ENCODE measurements around the gene MARK3.

Gene MARK3

DNA sequence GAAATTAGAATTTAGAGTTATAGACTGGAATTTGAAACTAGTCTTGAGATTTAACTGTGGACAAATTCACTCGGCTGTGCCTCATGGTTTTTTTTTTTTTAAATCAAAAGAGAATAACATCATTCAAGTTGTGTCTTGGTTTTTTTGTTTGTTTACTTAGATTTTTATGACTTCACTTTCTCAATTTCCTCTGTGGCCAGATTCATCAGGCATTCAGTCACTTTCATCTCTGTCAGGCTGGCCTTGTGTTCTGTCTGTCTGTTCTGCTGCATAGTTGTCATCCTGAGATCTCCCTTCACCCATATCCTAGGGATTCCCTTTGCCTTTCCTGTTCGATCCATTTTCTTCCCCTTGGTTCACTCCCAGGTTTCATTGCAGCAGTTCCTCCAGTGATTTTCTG, 10.0 kb downstream of the MARK3 start:
- DNase-seq (ENCODE audit: low spot score) = peak; percentile 5

DNA sequence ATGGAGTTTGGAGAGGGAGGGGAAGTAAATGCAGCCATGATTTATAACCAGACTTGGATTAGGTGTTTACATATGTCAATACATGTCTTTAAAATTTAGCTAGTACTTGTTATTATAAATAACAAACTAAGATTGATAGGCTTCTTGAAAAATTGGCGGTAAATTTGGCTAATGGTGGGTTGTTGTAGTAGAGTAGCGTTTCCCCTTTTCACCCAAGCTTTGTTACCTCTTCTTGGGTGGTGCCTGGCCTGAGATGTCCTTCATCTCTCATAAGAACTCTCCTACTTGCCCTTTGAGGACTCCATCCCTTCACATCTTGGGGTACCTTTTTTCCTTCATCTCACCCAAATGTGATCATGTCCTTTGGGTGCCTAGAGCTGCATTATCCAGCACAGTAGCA, 11.2 kb downstream of the MARK3 start:
- DNase-seq (ENCODE audit: low spot score) = no peak

DNA sequence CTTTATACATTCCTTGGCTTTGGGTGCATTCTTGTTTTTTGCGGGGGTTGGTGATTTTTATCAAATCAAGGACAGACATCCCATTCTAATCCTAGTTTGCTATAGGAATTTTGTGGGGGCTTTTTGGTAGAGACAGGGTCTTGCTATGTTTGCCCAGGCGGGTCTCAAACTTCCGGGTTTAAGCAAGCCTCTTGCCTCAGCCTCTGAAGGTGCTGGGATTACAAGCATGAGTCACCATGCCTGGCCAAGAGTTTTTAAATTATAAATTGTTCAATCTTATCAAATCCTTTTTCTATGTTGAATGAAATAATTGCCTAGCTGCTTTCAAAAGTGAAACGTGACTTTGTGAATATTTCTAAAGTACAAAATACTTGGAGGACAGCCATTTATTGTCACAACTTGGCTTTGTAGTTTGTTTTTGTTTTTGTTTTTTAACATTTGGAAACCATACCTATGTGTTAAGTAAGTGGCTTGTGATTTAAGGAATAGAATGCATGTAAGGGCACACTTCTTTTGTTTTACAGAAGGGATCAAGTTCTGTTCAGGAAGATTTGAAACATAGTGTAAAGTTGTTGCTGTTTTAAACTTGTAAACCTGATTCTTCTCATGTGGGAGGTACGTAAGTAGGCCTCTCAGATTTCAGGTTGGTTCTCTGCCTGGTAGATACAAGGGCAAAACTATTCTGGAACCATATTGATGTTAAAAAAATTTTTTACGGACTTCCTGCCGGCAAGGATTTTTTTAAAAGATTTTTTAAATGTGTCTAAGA, 13.4 kb downstream of the MARK3 start:
- DNase-seq (ENCODE audit: low spot score) = no peak

DNA sequence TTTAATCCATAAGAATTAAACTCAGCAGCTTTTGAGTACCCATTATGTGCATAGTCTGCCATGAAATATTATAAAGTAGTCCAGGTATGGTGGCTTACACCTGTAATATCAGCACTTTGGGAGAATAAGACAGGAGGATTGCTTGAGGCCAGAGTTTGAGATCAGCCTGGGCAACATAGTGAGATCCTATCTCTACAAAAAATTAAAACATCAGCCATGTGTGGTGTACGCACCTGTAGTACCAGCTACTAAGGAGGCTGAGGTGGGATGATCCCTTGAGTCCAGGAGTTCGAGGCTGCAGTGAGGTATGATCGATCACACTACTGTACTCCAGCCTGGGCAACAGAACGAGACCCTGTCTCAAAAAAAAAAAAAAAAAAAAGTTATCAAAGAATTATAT, 15.3 kb downstream of the MARK3 start:
- no peak for DNase-seq (ENCODE audit: low spot score)

DNA sequence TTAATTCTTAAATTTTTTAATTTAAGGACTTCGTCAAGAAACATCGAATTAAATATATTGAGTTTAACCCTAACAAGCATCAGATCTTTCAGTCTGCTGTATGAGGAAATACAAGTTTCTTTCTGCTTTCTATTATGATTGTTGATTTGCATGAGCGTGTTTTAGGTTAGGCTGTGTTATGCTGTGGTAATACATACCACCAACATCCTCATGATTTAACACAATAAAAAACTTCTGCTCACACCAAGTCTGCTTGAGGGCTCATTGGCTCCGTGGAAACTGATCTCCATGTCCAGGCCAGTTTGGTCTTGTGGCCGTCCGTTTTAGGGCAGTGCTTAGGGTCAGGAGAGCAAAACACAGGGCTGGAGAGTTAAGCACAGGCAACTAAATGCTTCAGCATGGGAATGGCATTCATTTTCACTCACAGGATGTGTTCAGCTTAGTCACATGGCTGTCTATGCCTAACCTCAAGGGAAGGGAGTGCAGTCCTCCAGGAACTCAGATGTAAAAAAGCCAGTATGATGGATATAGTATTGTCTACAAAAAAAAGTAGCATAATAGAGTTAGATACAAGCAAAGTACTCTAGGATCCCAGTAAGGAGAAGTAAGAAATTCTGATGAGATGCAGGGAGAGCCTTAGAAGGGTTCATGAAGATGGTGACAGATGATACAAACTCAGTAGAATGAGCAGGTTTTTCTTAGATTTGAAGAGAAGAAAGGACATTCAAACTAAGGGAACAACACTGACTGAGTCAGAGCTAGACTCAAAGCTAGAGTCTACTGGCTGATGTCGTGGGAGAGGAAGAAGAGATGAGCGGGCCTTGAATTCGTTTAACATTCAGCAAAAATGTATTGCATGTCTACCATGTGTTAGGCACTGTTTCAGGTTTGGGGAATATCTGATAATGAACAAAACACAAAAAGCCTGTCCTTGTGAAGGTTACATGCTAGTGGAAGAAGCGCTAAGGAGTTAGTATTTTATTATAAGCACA, 16.3 kb downstream of the MARK3 start:
- DNase-seq (ENCODE audit: low spot score) = peak; percentile 9

DNA sequence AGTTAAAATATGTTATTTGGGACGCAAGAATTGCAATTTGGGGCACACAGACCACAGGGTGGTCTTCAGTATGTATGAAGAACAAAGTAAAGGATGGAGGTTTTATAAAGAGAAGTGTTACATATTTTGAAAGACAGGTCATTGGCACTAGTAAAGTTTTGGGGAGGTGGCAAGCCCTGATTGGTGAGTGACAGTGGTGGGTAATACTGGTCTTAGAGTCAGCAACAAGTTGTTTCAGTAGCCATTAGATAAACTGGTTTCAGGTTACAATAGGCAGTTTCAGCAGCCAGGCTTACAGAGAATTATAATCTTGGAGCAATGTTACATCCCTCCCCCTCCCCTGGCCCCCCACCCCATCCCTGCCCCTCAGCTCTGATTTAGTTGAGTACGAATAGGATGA, 17.5 kb downstream of the MARK3 start:
- no peak for DNase-seq (ENCODE audit: low spot score)

DNA sequence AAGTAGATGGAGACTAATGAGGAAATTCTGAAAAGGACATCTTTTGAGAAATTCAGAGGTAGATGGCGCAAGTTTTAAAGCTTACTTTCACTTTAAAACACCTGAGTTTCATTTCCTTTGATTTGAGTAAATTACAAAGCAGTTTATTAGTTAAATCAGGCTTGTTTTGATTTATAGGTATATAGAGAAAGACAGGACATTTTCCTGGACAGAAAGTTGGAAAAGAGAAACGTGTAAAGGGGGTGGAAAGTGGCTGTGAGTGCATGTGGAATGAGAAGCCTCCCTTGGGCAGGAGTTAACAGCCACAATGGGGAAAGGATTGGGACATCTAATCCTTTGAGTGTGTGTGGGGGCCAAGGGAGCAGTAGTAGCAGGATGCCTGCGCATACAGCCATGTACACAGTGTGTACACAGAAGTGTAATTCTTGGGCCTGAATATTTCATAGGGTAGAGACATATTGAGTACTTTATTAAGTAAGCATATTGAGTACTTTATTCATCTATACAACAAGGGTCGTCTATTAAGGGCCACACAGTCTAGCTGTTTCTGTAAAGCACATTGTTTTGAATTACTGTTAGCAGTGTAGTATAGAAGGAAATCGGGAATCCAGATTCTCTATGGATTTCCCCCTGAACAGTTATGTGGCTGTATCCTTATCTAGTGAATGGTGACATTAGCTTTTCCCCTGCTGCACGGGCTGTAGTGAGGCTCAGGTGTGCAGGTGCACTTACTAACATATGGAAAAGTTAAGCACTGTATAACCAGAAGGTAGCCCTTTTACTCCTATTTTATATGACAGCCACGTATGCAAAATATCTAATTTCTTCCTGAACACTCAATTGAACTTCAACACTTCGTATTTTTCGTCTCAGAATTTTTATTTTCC, 19.1 kb downstream of the MARK3 start:
- DNase-seq (ENCODE audit: low spot score) = no peak

DNA sequence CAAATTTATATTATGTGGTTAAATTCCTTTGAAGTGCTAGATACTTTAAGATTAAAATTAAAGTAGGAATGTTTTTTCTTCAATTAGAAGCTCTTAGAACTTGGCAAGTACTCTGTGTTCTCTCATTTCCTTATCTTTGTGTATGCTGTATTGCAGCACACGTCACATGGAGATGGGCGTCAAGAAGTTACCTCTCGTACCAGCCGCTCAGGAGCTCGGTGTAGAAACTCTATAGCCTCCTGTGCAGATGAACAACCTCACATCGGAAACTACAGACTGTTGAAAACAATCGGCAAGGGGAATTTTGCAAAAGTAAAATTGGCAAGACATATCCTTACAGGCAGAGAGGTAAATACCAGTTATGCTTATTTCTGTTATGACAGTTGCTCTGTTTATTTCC, 19.7 kb downstream of the MARK3 start:
- no peak for DNase-seq (ENCODE audit: low spot score)

DNA sequence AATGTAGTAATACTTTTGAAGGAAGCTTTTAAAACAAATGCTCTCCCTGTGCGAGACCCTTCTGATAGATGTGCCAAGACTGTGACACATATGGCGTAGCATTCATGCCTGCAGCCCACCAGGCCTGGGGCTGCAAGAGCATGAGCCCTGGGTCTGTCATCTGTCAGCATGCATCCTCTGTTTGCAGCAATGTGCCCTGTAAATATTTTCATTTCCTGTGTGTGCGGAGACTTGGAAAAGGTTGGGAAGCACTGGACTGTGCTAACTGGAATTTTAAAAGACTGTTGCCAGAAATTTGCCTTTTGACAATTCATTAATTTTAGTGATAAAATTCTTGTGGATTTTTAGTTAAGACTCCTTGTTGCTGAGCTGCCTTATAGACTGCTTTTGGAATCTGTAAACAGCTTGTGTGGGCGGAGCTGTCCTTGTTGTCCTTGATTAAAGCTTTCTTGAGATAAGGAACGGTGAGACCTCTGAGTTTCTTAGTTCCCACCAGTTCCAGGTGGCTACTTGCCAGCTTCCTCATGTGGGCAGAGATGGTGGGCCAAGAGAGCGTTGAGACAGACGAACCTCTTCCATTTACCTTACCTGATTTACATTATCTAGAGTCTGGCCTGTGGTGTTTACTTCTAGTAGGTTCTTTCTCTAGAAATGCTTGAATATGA, 23.4 kb downstream of the MARK3 start:
- DNase-seq (ENCODE audit: low spot score) = no peak

DNA sequence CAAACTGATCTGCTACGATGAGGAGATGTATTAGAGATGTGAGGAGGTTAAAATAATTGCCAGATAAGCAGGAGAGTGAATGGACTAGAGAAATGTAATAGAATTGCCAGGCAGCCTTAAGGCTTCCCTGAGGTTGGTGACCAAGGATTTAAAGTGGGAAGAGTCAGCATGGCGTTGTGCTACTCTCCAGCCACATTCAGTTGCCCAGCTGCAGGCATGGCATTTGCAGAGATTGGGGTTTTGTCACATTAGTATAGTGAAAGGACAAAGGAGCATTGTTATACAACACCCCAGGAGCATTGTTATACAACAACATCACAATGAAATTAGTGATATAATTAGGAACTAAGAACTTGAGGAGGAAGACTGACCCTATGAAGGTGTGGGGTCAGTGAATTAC, 31.7 kb downstream of the MARK3 start:
- no peak for DNase-seq (ENCODE audit: low spot score)

DNA sequence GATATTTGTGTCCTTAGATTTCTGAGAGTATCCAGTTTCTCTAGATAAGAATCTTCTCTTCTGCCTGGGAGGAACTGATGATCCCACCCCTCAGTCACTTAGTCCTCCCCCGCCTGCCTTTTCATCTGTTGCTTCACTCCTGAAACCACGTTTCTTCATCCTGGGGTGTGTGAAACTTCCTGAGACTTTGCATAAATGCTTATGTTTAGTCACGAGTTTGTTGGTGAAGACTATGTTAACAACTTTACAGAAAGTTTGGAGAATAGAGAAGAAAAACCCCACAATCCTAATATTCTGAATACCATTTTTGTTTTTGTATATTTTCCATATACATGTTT, 33.2 kb downstream of the MARK3 start:
- no peak for DNase-seq (ENCODE audit: low spot score)

DNA sequence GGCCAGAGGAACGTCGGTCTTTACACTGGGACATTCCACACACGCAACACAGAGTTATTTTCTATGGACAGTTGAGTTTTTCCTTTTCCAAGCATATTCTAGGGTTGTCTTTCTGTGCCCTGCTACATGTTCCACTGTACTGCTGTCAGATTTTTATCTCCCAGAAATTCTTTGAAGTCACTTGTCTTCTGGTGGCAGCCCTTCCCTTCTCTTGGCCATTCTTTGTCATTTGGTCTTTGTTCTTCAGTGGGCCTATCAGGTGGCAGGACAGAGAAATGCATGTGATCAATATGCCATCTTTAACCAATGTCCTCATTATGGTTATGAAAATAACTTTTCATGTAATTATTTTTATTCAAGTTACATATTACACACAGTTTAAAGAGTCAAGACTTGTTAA, 36.3 kb downstream of the MARK3 start:
- DNase-seq (ENCODE audit: low spot score) = no peak

DNA sequence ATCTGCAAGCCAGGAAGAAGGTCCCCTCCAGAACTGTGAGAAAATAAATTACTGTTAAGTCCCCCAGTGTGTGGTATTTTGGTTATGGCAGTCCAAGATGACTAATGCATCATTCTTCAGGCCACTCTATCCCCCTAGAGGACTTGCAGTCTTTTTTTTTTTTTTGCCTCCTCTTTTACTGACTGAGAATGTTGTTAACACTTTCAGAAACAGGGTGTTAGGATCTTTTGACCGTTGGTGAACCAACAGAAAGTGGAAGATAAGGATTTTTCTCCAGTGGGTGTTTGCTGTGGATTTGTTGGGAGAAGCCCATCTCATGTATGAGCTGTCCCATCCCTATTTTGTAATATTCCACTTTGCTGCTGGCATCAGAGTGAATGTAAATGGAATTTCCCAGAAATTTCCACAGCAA, 37.8 kb downstream of the MARK3 start:
- DNase-seq (ENCODE audit: low spot score) = no peak

DNA sequence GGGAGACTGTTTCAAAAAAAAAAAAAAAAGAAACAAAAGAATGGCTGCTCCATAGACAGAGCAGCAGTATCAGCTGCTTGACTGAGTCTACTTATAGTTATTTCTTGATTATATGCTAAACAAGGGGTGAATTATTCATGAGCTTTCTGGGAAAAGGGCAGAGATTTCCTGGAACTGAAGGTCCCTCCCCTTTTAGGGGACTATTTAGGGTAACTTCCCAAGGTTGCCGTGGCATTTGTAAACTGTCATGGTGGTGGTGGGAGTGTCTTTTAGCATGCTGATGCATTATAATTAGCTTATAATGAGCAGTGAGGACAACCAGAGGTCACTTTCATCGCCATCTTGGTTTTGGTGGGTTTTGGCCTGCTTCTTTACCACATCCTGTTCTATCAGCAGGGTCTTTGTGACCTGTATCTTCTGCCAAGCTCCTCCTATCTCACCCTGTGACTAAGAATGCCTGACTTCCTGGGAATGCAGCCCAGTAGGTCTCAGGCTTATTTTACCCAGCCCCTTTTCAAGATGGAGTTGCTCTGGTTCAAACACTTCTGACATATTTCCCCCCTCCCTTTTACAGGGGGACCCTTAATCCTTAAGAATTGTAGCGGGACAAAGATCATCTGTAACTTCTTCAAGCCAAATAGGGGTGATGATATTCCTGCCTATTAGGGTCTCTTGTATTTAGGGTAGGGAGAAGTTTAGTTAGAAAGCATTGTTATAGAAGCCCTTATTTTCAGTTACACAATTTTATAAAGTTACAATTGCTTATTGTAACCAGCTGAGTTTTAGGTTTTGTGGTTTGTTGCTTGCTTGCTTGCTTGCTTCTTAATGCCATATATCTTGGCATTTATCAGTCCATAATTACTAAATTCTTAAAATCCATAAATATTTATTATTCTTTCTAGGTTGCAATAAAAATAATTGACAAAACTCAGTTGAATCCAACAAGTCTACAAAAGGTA, 42.5 kb downstream of the MARK3 start:
- peak; percentile 16 for DNase-seq (ENCODE audit: low spot score)

DNA sequence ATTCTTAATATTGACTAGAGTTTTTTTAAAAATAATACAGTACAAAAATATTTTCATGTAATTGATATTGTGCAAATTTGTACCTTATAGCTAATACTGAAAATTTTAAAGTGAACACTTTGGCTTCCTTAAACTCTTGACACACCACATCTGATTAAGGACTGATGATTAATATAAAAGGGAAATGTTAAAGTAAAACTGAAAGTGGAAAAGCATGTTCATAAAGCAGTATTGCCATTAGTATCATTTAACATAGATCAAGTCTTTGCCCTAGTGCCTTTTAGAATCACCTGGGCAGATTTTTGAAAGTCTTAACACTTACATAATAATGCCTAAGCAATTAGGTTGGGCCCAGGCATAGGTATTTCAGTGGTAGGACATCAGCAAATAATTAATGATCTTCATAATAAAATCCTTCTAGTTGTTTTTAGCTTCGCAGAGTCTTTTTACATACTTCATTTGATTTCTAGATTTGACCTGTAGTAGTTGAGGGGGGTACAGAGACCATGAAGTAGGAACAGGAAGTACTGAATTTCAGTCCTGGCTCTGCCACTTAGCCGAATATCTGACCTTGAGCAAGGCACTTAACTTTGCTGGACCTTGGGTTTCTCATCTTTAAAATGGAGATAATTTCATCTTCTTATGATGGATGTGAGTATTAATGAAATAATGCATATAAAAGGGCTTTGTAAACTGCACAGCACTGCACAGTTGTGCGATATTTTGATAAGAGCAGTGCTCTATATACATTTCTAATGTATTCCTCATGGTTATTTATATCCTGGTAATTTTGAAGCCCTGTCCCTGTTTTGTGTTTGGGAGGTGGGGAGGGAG, 43.7 kb downstream of the MARK3 start:
- DNase-seq (ENCODE audit: low spot score) = no peak

DNA sequence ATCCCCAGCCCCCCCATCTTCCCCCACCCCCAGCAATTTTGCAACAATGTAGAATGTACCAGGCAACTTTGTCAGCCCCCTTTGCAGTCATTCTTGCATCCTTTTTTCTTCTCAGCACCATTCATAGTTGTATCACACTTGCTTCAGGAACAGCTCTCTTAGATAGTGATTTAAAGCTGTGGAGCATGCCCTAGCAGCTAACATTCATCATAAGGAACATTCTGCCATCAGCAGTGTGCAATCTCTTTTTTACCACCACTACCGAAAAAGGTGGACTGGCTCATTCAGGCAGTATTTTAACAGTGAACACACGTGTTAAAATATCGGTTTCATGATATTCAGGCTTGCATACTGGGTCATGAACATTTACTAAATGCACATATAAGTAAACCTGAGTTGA, 45.1 kb downstream of the MARK3 start:
- no peak for DNase-seq (ENCODE audit: low spot score)

DNA sequence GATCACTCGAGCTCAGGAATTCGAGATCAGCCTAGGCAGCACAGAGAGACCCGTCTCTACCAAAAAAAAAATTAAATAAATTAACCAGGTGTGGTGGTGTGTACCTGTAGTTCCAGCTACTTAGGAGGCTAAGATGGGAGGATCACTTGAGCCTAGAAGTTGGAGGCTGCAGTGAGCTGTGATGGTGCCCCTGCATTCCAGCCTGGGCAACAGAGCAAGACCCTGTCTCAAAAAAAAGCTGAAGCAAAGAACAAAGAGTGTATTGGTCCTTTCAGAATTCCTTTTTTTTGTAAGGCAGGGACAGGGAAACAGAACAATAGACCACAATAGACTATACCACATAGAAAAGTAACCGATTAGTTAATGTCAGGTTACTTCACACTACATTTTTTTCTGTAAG, 47.4 kb downstream of the MARK3 start:
- no peak for DNase-seq (ENCODE audit: low spot score)

DNA sequence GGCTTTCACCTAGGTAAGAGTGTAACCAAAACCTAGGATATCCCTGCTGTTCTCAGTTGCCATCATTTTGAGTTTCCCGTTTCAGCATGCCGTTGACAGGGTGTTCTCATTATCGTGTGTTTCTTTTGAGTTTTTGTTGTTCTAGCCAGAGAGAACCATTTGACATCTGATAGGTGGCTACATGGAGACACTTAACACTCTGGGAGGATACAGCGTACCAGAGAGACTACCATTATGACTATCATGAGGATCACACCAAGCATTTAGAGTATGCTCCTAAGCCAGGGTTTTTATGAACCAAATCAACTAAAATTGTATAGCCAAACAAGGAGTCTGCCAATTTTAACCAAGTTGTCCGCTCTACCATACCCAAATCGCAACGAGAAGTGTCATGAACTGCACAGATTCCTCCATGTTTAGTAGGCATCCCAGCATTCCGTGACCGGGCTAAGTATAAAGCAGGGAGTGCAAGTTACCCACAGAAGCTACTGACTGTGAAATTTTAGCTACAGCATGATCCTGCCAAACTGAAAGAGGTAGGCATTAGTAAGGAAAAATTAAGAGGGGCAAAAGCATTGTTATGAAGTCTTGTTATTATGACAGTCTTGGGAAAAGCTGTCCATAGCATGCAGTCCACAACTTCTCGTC, 48.8 kb downstream of the MARK3 start:
- DNase-seq (ENCODE audit: low spot score) = no peak

DNA sequence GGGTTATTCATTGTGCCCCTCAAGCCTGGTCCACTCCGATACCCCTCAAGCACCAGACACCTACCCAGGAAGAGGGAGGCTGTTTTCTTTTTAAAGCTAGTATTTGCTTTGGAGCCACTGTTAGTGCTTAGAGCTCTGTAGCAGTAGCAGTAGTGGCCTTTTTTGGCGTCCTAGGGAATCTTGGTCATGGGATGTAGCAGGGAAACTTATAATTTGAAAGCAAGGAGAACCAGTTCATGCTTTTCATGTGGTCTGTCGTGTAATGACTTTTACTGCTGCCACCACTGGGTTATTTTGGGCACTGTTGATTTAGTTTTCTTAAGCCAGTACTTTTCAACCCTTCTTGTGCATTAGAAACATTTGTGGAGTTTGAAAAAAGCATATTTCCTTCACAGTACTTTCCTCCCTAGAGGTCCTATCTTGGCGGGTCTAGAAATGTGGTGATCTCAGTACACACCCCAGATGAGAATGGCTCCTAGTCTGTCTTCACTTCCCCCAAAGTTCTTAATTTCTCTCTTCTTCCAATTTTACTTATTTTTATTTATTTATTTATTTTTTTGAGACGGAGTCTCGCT, 49.7 kb downstream of the MARK3 start:
- DNase-seq (ENCODE audit: low spot score) = no peak
